Ectodermal cell (in vitro differentiated cells): Measurements from ENCODE around the gene SMARCC1.

Source experiments
- H3K27ac ChIP-seq: 2 replicates; pipeline ENCODE4 v1.7.0; 2013; ENCODE audit warnings: mild to moderate bottlenecking, low read depth, low read length; ENCODE audit not compliant: insufficient read depth, poor library complexity, severe bottlenecking
- H3K27me3 ChIP-seq: 2 replicates; pipeline ENCODE4 v1.7.0; 2013; ENCODE audit warnings: mild to moderate bottlenecking, low read length; ENCODE audit not compliant: insufficient read depth, control insufficient read depth, poor library complexity, severe bottlenecking
- H3K36me3 ChIP-seq: one replicate; pipeline ENCODE4 v1.7.0; 2013; ENCODE audit warnings: low read length; ENCODE audit not compliant: control insufficient read depth, insufficient read depth
- H3K4me1 ChIP-seq: one replicate; pipeline ENCODE4 v1.7.0; 2013; ENCODE audit warnings: low read length; ENCODE audit not compliant: control insufficient read depth, insufficient read depth
- H3K4me3 ChIP-seq: 2 replicates; pipeline ENCODE4 v1.7.0; 2013; ENCODE audit warnings: low read depth, low read length, control low read depth; ENCODE audit not compliant: insufficient read depth
- H3K9me3 ChIP-seq: 2 replicates; pipeline ENCODE4 v1.7.0; 2013; ENCODE audit warnings: mild to moderate bottlenecking, low read length, moderate library complexity; ENCODE audit not compliant: control insufficient read depth
- WGBS, 2 experiments: methylation state at CpG; one replicate each; pipeline ENCODE4 v1.1.7; 2013; ENCODE audit warnings: missing lambda C conversion rate in 2 of 2; 5-methylcytosine and 5-hydroxymethylcytosine counted together

The SMARCC1 gene

DNA sequence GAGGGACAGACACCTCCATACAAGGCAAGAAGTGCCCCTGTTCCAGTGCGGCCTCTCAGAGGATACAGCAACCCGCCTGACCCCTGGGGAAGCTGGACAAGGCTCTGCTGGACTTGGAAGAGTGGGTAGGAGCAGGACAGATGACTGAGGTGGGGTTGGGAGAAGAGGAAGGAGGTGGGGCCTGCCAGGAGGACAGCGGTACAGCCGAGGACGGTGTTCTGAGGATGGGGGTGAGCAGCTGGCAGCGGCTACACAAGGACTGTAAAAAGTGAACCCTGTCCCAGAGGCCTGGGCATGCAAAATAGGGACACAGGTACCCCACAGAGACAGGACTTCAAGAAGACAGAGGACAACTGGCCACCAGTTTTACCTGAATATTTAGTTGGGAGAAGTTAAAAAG, 244.7 kb downstream of the SMARCC1 start:
- H3K36me3 ChIP-seq = no peaks in the 10 kb centered on the region
- peaks cover 3% of the 10 kb centered on the region for H3K4me1 ChIP-seq
- no peaks in the 10 kb centered on the region for H3K27me3 ChIP-seq
- 83 to 93% methylated on average over 6 of the region's 6 CpGs for WGBS, 2 experiments
- no peak overlapping the region for H3K4me3 ChIP-seq
- H3K27ac ChIP-seq = no peak overlapping the region
- no peaks in the 10 kb centered on the region for H3K9me3 ChIP-seq

DNA sequence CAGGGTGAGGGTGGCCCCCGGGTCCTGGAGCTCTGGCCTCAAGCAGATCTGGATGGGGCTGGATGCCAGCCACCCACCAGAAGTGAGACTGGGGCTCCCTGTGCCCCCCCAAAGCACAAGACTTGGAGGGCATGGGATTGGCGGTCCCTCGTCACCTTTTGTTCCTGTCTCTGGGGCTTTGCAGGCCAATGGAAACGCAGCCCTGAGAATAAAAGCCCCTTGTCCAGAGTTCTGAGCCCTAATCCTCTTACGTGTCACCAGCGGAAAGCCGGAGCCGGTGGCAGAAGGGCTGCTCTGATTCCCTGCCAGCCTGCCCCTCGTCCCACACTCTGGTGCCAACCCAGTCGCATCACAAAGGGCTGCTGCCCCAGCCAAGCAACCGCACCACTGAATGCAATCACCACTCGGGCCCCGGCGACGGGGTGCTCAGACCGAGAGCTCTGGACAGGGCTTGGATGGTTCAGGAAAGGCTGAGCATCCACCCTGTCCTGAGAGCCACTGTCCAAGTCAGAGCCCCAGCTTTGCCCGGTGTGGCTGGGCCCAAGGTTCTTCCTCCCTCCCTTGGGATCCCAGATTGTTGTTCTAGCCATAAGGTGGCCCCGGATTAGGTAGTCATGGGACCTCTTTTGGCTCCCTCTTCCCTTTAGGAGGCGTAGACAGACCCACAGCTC, 245.3 kb downstream of the SMARCC1 start:
- H3K27me3 ChIP-seq = no peaks in the 10 kb centered on the region
- no peaks in the 10 kb centered on the region for H3K36me3 ChIP-seq
- no peak overlapping the region for H3K27ac ChIP-seq
- H3K4me3 ChIP-seq = no peak overlapping the region
- no peaks in the 10 kb centered on the region for H3K9me3 ChIP-seq
- WGBS, 2 experiments = 84 to 85% methylated on average over 19 of the region's 19 CpGs
- peaks cover 3% of the 10 kb centered on the region for H3K4me1 ChIP-seq
